Stimulated activated naive CD4-positive, alpha-beta T cell treated with Interleukin-2 at 50 U/mL for 16 hours (primary cell): ENCODE measurements around the gene PRKG1.

Experiments
- DNase-seq: peaks from one replicate; lab custom pipeline; 2025; lab: John Stamatoyannopoulos, UW

Gene PRKG1

GRCh38 chr10:52265131-52265926, 1191.0 kb downstream of the PRKG1 start:
- no peak for DNase-seq

GRCh38 chr10:52266858-52267257, 1192.6 kb downstream of the PRKG1 start:
- DNase-seq: no peak

GRCh38 chr10:52268790-52269189, 1194.5 kb downstream of the PRKG1 start:
- DNase-seq: no peak

GRCh38 chr10:52269233-52269632, 1194.9 kb downstream of the PRKG1 start:
- no peak for DNase-seq

- DNase-seq: no peak
Observed at GRCh38 chr10:52276163-52276562, 1201.9 kb downstream of the PRKG1 start.

- DNase-seq: no peak
Observed at GRCh38 chr10:52276986-52277385, 1202.7 kb downstream of the PRKG1 start.

- no peak for DNase-seq
Observed at GRCh38 chr10:52279546-52279945, 1205.3 kb downstream of the PRKG1 start.

GRCh38 chr10:52280051-52280450, 1205.8 kb downstream of the PRKG1 start:
- DNase-seq: no peak

GRCh38 chr10:52283174-52283573, 1208.9 kb downstream of the PRKG1 start:
- no peak for DNase-seq

- no peak for DNase-seq
Observed at GRCh38 chr10:52284416-52285013, 1210.2 kb downstream of the PRKG1 start.

GRCh38 chr10:52287866-52288265, 1213.6 kb downstream of the PRKG1 start:
- DNase-seq: no peak

- DNase-seq: no peak
Observed at GRCh38 chr10:52297747-52298146, 1223.5 kb downstream of the PRKG1 start.

- no peak for DNase-seq
Observed at GRCh38 chr10:52300599-52301277, 1226.5 kb downstream of the PRKG1 start.

GRCh38 chr10:52308251-52309031, 1234.2 kb downstream of the PRKG1 start:
- no peak for DNase-seq

GRCh38 chr10:52312942-52313255, 1238.6 kb downstream of the PRKG1 start:
- DNase-seq: no peak

GRCh38 chr10:52313256-52313932, 1239.1 kb downstream of the PRKG1 start:
- DNase-seq: no peak

- DNase-seq: no peak
Observed at GRCh38 chr10:52313933-52314821, 1239.9 kb downstream of the PRKG1 start, which contains the start of gene DKK1. Gene DKK1, plus strand, starts transcription at chr10:52314281. Its CDS starts 154 bp downstream, at chr10:52314435.

- no peak for DNase-seq
Observed at GRCh38 chr10:52314822-52315552, 1240.7 kb downstream of the PRKG1 start.

GRCh38 chr10:52316001-52316400, 1241.7 kb downstream of the PRKG1 start:
- DNase-seq: no peak

- no peak for DNase-seq
Observed at GRCh38 chr10:52316500-52316899, 1242.2 kb downstream of the PRKG1 start.
